Erythroblast (primary cell): ENCODE results near the gene RCAN1.

Experiments
- GATA1 ChIP-seq: IDR thresholded peaks from 2 replicates; pipeline ENCODE4 v1.6.1; 2011; ENCODE audit warnings: low read depth, mild to moderate bottlenecking, control low read depth, low read length, moderate library complexity
- POLR2A ChIP-seq: IDR thresholded peaks from 2 replicates; pipeline ENCODE4 v1.6.1; 2011; ENCODE audit warnings: mild to moderate bottlenecking, low read length

GRCh38 chr21:34567604-34568155 lies 47.2 kb downstream of the RCAN1 start:
- TF ChIP-seq POLR2A (no peak), GATA1 (no peak)
